IPS-15b (cell line): ENCODE results near the gene DIAPH3.

ENCODE experiments used
- H3K27me3 ChIP-seq: one replicate; pipeline ENCODE4 v1.6.1; 2013; ENCODE audit warnings: low read length; ENCODE audit not compliant: control insufficient read depth, insufficient read depth
- H3K36me3 ChIP-seq: one replicate; pipeline ENCODE4 v1.6.1; 2013; ENCODE audit warnings: low read length; ENCODE audit not compliant: control insufficient read depth, insufficient read depth
- H3K4me1 ChIP-seq: one replicate; pipeline ENCODE4 v1.6.1; 2013; ENCODE audit warnings: mild to moderate bottlenecking, low read length; ENCODE audit not compliant: control insufficient read depth, insufficient read depth
- H3K4me3 ChIP-seq: one replicate; pipeline ENCODE4 v1.5.1; 2013; ENCODE audit warnings: low read depth, low read length
- H3K9ac ChIP-seq: one replicate; pipeline ENCODE4 v1.6.1; 2013; ENCODE audit warnings: low read depth, mild to moderate bottlenecking, low read length
- H3K9me3 ChIP-seq: one replicate; pipeline ENCODE4 v1.6.1; 2013; ENCODE audit warnings: mild to moderate bottlenecking, low read length; ENCODE audit not compliant: control insufficient read depth, insufficient read depth

Gene DIAPH3

DNA sequence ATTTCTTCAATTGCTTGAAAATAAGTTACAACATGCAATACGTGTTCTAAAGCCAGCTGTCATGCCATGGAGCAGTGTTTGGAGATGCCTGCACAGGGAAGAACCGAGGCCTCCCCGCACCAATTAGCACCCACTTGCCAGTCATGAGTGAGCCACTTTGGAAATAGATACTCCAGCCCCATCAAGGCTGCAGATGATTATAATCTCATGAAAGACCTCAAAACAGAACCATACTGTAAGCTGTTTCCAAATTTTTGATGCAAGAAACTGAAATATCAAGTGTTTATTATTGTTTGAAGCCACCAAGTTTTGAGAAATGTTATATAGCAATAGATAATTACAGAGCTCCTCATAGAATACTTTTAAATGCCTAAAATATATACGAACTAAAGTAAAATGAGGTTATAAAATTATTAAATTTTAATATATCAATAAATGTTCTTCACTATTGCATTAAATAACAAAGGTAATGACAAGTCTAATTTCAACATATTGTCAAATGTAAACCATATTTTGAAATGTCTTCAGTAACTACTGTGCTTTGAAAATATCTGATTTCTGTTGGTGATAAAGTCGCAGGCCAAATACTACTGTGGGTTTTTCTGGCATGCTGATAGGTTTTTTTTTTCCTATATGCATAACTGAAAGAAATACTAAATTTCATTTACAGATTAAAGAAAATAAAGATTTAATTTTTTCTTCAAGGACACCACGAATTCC is 43.0 kb downstream of the DIAPH3 start:
- no peak overlapping the region for H3K4me3 ChIP-seq

DNA sequence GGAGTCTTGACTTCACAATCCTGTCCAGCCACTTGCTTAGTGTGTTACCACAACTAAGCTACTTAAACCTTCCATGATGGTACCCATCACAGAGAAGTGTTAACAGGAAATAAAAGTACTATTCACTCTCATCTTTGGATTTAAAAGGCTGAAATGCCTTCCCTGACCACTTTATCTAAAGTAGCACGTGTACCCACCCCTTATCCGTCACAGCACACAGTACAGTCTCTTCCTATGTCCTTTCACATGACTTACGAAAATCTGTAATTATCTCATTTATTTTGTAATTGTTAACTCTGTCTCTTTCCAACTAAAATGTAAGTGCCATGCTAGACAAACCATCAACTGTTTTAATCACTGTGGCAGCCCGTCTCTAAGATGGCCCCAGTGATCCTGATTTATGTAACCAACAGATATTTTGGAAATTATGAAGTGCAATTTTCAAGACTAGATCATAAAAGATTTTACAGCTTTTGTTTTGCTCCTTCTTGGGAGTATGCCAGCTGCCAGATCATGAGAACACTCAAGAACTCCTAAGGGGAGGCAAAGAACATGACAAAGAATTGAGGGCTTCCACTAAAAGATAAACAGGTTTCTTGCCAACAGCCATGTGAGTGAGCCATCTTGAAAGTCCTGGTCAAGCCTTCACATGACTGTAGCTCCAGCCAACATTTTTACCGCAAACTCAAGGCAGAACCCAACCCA is 44.9 kb downstream of the DIAPH3 start:
- H3K27me3 ChIP-seq: no peaks in the 10 kb centered on the region
- no peaks in the 10 kb centered on the region for H3K9me3 ChIP-seq
- H3K4me1 ChIP-seq: no peaks in the 10 kb centered on the region
- no peak overlapping the region for H3K4me3 ChIP-seq
- H3K36me3 ChIP-seq: no peaks in the 10 kb centered on the region
- no peak overlapping the region for H3K9ac ChIP-seq

More for the DNA sequence above, 43.0 kb downstream of the DIAPH3 start:
- no peaks in the 10 kb centered on the region for H3K27me3 ChIP-seq
- no peaks in the 10 kb centered on the region for H3K9me3 ChIP-seq
- H3K4me1 ChIP-seq: no peaks in the 10 kb centered on the region
- H3K36me3 ChIP-seq: no peaks in the 10 kb centered on the region
- H3K9ac ChIP-seq: no peak overlapping the region

DNA sequence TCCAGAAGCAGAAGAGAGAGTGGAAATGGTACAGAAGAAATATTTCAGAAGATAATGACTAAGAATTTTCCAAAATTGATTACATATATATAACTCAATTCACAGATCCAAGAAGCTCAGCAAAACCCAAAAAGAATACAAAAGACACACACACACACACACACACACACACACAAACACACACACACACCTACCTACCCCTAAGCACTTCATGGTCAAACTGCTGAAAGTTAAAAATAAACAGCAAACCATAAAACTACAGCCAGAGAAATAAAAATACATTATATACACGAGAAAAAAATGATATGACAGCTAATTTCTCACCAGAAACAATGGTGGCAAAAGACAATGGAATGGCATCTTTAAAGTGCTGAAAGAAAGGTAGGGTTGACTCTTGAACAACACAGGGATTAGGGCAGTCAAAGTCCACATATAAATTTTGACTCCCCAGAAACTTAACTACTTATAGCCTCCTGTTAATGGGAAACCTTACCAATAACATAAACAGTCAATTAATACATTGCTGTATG is 49.2 kb downstream of the DIAPH3 start:
- H3K9ac ChIP-seq: no peak overlapping the region
- no peak overlapping the region for H3K4me3 ChIP-seq
- H3K36me3 ChIP-seq: peaks cover 6% of the 10 kb centered on the region
- H3K4me1 ChIP-seq: no peaks in the 10 kb centered on the region
- no peaks in the 10 kb centered on the region for H3K9me3 ChIP-seq
- no peaks in the 10 kb centered on the region for H3K27me3 ChIP-seq

DNA sequence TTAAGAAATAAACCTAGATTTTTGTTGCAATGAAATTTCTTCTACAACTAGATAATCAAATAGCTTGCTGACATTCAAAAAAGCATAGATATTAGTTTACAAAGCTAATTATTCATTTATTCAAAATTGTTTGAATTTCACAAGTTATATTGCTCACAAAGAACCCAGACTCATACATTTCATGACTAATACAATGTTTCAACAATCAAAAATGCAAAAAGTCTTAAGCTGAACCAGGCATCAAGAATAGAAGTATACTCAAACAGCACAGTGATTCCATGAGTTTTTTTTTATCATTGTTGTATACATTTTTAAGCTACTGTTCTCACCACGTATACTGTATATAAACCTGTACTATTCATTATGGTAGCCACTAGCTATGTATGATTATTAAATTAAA is 51.0 kb downstream of the DIAPH3 start:
- Histone ChIP-seq H3K9me3 (no peaks in the 10 kb centered on the region), H3K36me3 (peaks cover 8% of the 10 kb centered on the region), H3K9ac (no peak overlapping the region), H3K4me3 (no peak overlapping the region), H3K27me3 (no peaks in the 10 kb centered on the region), H3K4me1 (no peaks in the 10 kb centered on the region)

DNA sequence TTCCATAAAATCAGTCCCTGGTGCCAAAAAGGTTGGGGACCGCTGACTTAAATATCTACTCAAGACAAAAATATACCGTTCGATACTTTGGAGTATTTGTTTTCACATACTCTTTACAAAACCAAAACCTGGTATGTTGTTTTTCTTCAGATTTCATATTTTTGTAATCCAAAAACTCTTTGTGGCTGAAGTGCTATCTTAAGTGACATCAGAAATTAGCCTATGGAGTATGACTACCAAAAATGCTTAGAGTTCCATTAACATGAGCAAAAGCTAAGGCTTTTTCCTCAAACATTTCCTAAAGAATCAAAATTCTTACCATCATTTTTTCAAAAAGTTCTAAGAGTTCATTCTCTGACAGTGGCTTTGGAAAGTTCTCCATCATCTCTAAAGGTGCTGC is 52.0 kb downstream of the DIAPH3 start:
- no peak overlapping the region for H3K9ac ChIP-seq
- H3K36me3 ChIP-seq: peaks cover 8% of the 10 kb centered on the region
- no peak overlapping the region for H3K4me3 ChIP-seq

DNA sequence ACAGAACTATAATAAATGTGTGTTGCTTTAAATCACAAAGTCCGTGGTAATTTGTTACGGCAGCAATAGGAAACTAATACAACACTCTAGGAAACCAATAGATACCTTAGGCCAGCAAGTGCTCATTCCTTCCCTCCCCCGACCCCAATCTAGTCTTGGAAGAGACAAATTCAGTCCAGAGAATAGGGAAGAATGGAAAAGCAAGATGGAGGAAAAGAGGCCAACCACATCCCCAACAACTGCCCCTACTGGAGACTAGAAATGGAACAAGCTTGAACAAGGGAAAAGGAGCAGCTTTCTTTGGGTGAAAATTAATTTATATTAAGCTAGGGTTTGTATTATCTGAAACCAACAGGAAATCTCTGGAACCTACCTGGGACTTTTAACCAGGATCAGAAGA is 54.4 kb downstream of the DIAPH3 start:
- Histone ChIP-seq H3K27me3 (no peaks in the 10 kb centered on the region), H3K9me3 (no peaks in the 10 kb centered on the region), H3K4me3 (no peak overlapping the region), H3K9ac (no peak overlapping the region), H3K36me3 (peaks cover 8% of the 10 kb centered on the region), H3K4me1 (no peaks in the 10 kb centered on the region)

More for the DNA sequence above, 52.0 kb downstream of the DIAPH3 start:
- H3K27me3 ChIP-seq: no peaks in the 10 kb centered on the region
- no peaks in the 10 kb centered on the region for H3K4me1 ChIP-seq
- H3K9me3 ChIP-seq: no peaks in the 10 kb centered on the region

DNA sequence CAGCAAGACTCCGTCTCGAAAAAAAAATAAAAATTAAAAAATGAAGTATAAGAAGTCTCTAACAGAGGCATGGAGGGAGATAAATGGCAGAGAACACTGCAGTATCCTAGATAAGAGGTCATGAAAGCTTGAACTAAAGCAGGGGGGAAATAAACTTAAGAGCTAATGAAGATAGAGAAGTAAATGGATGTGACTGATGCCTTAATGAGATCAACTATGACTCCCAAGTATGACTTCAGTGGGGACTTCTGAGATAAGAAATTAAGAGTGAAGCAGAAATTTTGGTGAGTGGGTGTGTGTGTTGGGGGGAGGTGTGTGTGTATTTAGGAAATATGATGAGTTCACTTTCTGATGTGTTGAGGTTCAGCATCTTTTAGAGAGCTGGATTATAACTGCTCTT is 55.1 kb downstream of the DIAPH3 start:
- no peaks in the 10 kb centered on the region for H3K9me3 ChIP-seq
- no peaks in the 10 kb centered on the region for H3K4me1 ChIP-seq
- H3K4me3 ChIP-seq: no peak overlapping the region
- no peaks in the 10 kb centered on the region for H3K27me3 ChIP-seq
- peaks cover 8% of the 10 kb centered on the region for H3K36me3 ChIP-seq
- no peak overlapping the region for H3K9ac ChIP-seq

DNA sequence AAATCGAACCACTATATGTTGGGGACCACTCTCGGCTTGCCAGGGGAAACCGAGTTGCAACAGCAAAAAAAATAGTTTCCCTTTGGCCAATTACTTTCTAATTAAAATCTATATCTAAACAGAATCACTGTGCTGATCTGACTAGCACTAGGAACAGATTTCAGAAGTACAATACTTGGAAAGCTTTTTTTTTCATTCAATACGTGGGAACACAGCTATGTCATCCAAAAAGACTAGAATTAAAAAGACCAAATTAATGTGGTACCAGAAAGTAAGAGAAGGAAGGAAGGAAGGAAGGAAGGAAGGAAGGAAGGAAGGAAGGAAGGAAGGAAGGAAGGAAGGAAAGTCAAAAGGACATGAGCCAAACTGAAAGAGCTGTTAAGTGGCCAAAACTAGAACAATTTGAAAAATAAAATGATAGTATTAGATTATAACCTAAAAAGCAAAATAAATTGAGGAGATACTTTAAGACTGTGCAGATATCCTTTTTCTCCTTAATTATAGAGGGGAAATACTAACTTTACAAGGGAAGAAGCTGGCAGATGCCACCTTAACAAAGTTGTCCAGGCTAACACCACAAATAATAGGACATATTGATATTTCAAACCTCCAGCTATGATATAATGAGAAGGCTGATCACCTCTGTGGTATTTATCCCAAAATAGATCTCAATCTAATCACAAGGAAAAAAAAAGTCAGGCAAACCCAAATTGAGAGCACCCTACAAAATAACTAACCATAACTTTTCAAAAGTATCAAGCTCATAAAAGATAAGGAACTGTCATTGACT is 63.9 kb downstream of the DIAPH3 start:
- no peaks in the 10 kb centered on the region for H3K36me3 ChIP-seq
- no peaks in the 10 kb centered on the region for H3K9me3 ChIP-seq
- H3K4me3 ChIP-seq: no peak overlapping the region
- H3K27me3 ChIP-seq: no peaks in the 10 kb centered on the region
- no peaks in the 10 kb centered on the region for H3K4me1 ChIP-seq
- no peak overlapping the region for H3K9ac ChIP-seq

DNA sequence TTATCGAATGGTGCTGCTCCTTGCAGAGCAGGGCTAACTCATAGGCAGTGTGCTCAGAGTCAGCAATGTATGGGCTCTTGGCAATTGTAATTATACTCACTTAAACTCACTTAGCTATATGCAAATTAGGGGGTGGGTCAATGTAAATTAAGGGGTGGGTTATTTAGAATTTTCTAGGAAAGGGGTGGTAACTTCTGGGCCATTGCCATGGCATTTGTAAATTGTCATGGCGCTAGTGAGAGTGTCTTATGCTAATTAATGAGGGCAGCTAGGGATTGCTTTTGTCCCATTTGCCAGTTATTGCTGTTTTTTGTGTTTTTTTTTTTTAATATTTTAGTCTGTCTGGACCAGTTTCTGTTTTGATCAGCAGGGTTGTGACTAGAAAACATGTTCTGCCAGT is 68.4 kb downstream of the DIAPH3 start:
- no peak overlapping the region for H3K4me3 ChIP-seq
- H3K36me3 ChIP-seq: no peaks in the 10 kb centered on the region
- H3K9me3 ChIP-seq: no peaks in the 10 kb centered on the region
- H3K9ac ChIP-seq: no peak overlapping the region
- H3K4me1 ChIP-seq: no peaks in the 10 kb centered on the region
- no peaks in the 10 kb centered on the region for H3K27me3 ChIP-seq

DNA sequence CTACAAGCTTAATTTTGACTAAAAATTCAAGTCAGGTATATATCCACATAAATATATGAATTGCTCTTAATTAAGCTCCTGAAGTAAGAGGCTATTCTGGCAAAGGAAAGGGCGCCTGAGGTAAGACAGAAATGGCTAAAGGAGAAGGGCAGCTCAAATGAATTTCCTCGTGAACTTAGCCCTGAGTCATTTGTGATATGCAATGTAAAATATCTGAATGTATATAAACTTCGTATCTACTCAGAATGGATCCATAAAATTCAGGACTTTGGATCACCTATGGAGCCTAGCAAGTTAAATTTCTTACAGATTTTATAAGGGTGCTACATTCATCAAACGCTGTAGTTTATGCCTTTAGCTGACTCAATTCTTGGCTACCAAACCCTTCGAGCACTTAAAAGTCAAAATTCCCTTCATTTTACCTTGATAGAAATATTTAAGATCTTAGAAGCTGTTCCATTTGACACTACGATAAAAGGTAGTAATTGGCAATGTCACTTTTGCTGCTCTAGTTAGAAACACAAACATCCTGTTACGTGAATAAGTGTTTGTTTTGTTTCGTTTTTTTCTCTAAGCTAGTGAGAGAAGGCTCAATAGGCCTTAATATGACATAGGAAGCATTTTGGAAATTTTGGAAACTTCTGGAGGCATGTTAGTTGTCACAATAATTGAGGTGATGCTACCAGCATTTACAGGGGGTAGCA is 69.2 kb downstream of the DIAPH3 start:
- no peaks in the 10 kb centered on the region for H3K9me3 ChIP-seq
- no peaks in the 10 kb centered on the region for H3K4me1 ChIP-seq
- no peak overlapping the region for H3K9ac ChIP-seq
- no peaks in the 10 kb centered on the region for H3K36me3 ChIP-seq
- no peak overlapping the region for H3K4me3 ChIP-seq
- H3K27me3 ChIP-seq: no peaks in the 10 kb centered on the region

DNA sequence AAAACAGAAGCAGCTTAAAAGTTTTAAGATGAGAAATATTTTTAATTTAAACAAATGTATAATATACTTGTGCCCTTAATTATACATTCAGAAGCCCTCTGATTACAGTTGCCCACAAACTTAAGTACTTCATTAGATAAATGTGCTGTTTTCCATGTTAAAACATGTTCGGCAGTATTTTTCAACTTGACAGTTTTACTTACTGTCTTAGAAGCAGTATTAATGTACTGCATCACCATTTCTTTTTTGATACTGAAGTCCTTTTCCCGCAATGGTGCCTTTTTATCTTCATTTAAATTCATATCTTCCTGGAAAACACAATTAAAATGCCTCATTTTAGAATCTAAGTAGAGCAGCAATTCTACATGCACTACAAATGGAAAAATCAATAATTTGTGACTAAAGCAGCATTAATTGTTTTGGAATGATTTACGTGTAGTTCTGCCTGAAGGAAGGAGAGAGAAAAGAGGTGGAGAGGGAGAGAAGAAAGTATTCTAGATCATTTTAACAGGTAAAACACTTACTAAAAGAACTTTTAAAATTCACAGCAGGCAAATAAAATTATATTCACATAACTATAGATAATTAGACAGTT is 70.2 kb downstream of the DIAPH3 start:
- Histone ChIP-seq H3K9ac (no peak overlapping the region), H3K9me3 (no peaks in the 10 kb centered on the region), H3K27me3 (no peaks in the 10 kb centered on the region), H3K4me1 (no peaks in the 10 kb centered on the region), H3K36me3 (no peaks in the 10 kb centered on the region), H3K4me3 (no peak overlapping the region)
